Heart left ventricle (tissue), 13 donors: ENCODE results near the gene FYN.

Experiments
- CTCF ChIP-seq, 12 donors: fragments of 200-600 bp; sonication (generic) in 4 of 12; IDR thresholded peaks; one replicate each; pipeline versions ENCODE4 v1.5.0 to v1.8.0; 2018 to 2022; ENCODE audit warnings: antibody characterized with exemption in 12 of 12, mild to moderate bottlenecking in 5 of 12
- POLR2A ChIP-seq, 2 donors: fragments of 450-650 bp; IDR thresholded peaks; one replicate each; pipeline ENCODE4 v1.6.1; 2017; ENCODE audit warnings: antibody characterized with exemption in 2 of 2, mild to moderate bottlenecking in 2 of 2, moderate library complexity in 2 of 2
- donor health status: ischemic (EF 13 %, LVEDD 7.1; RV severe dilation, severe dysfunction).
- donor health status: DM: no; HTN: yes; CAD: no.
- donor health status: DM: no; HTN: no; CAD: no.
- donor health status: ischemic (EF 25% LVEDD 6.9; RV normal size, moderate dysfunction).
- donor health status: ischemic (EF 25% LVEDD 5.7; RV mildly dilated, moderate dysfunction).
- donor health status: ischemic (EF 35%, LVEDD 5.7; RV mildly dilated, moderate dysfunction).
- donor health status: nonischemic (EF 11% LVEDD 7.7; RV severe dilation, severe dysfunction).
- donor health status: DM: yes; HTN: yes; CAD: no.
- donor health status: PGD.
- donor health status: ischemic (EF 29% LVEDD 5.4; RV normal size, mild dysfunction).
- donor health status: nonischemic (EF 23%, LVEDD 6.1; RV moderate dilation, normal function).

GRCh38 chr6:111747829-111748228, 125.4 kb downstream of the FYN start:
- TF ChIP-seq CTCF (IDR thresholded peaks at IDR 0.05), result no peak
- no peak for TF ChIP-seq POLR2A (IDR thresholded peaks at IDR 0.05)
